Stimulated activated naive CD8-positive, alpha-beta T cell treated with anti-CD3 and anti-CD28 coated beads, Interleukin-15, Interleukin-2, amounts not matched to agents 100 ng/mL and 50 ng/mL, for 24 hours (primary cell): Measurements from ENCODE around the gene CD177.
"Not testable (repeated sequence)": the region's sequence is repeated elsewhere in the genome, so short reads cannot be mapped to it uniquely, and the experiment has no call there.

Experiments used
- H3K27ac Mint-ChIP-seq: one replicate; pipeline ENCODE4 v1.8.0; 2021; ENCODE audit warnings: mild to moderate bottlenecking, mixed read lengths
- H3K27me3 Mint-ChIP-seq: one replicate; pipeline ENCODE4 v1.8.0; 2021; ENCODE audit warnings: mixed read lengths
- H3K36me3 Mint-ChIP-seq: one replicate; pipeline ENCODE4 v1.8.0; 2021; ENCODE audit warnings: low read depth, mixed read lengths
- H3K4me1 Mint-ChIP-seq: one replicate; pipeline ENCODE4 v1.8.0; 2021; ENCODE audit warnings: low read depth, mixed read lengths
- H3K4me3 Mint-ChIP-seq: one replicate; pipeline ENCODE4 v1.8.0; 2021; ENCODE audit warnings: mild to moderate bottlenecking, mixed read lengths
- H3K9me3 Mint-ChIP-seq: one replicate; pipeline ENCODE4 v1.8.0; 2021; ENCODE audit warnings: mixed read lengths

Gene CD177

GRCh38 chr19:43351998-43352746 is 1.3 kb upstream of the CD177 start:
- H3K4me3 Mint-ChIP-seq: no peak overlapping the region
- no peaks in the 10 kb centered on the region for H3K27me3 Mint-ChIP-seq
- no peak overlapping the region for H3K27ac Mint-ChIP-seq
- no peaks in the 10 kb centered on the region for H3K9me3 Mint-ChIP-seq
- H3K36me3 Mint-ChIP-seq: no peaks in the 10 kb centered on the region
- no peaks in the 10 kb centered on the region for H3K4me1 Mint-ChIP-seq

- Mint-ChIP-seq H3K9me3 (no peaks in the 10 kb centered on the region), H3K4me3 (no peak overlapping the region), H3K27me3 (no peaks in the 10 kb centered on the region), H3K4me1 (no peaks in the 10 kb centered on the region), H3K36me3 (no peaks in the 10 kb centered on the region), H3K27ac (no peak overlapping the region)
Measured at GRCh38 chr19:43354305-43354627, 780 bp downstream of the CD177 start.

- H3K27ac Mint-ChIP-seq, H3K4me3 Mint-ChIP-seq, H3K9me3 Mint-ChIP-seq, H3K36me3 Mint-ChIP-seq, H3K27me3 Mint-ChIP-seq, H3K4me1 Mint-ChIP-seq: not testable (repeated sequence)
Measured at GRCh38 chr19:43356749-43357148, 3.3 kb downstream of the CD177 start.

- no peak overlapping the region for H3K27ac Mint-ChIP-seq
- peaks cover 4% of the 10 kb centered on the region for H3K27me3 Mint-ChIP-seq
- H3K4me3 Mint-ChIP-seq: no peak overlapping the region
- no peaks in the 10 kb centered on the region for H3K4me1 Mint-ChIP-seq
- no peaks in the 10 kb centered on the region for H3K36me3 Mint-ChIP-seq
- no peaks in the 10 kb centered on the region for H3K9me3 Mint-ChIP-seq
Measured at GRCh38 chr19:43362179-43362578, 8.7 kb downstream of the CD177 start.

DNA sequence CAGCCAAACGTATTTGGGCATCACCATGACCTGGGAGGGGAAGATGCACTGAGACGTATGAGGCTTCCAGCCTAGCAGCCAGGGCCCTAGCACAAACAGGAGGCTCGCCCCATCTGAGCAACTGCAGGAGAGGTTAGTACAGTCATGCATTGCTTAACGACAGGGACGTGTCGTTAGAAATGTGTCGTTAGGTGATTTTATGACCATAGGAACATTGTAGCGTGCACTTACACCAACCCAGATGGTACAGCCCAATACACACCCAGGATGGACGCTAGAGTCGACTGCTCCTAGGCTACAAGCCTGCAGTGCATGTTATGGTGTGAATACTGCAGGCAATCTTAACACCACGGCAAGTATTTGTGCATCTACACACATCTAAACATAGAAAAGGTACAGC is 9.3 kb downstream of the CD177 start:
- H3K27ac Mint-ChIP-seq: no peak overlapping the region
- H3K27me3 Mint-ChIP-seq: peaks cover 4% of the 10 kb centered on the region
- no peaks in the 10 kb centered on the region for H3K4me1 Mint-ChIP-seq
- H3K9me3 Mint-ChIP-seq: no peaks in the 10 kb centered on the region
- H3K4me3 Mint-ChIP-seq: no peak overlapping the region
- H3K36me3 Mint-ChIP-seq: no peaks in the 10 kb centered on the region

GRCh38 chr19:43365677-43366076 is 12.2 kb downstream of the CD177 start:
- not testable (repeated sequence) for H3K27me3 Mint-ChIP-seq, H3K4me3 Mint-ChIP-seq, H3K36me3 Mint-ChIP-seq, H3K4me1 Mint-ChIP-seq, H3K27ac Mint-ChIP-seq, H3K9me3 Mint-ChIP-seq

DNA sequence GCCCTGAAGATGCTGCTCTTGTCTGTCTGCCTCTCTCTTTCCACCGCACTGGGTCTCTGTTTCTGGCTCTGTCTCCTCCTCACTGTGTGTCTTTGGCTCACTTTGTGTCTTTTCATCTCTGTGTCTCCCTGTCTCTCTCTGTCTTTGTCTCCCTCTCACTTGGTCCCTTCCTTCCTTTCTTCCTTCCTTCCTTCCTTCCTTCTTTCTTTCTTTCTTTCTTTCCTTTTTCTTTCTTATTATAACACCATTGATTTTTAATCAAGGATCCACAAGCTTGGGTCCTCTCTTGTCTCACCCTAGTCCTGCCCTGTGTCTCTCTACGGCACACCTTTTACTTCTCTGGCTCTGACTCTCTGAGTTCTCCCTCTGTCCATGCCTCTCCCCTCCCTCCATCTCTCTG is 14.3 kb downstream of the CD177 start:
- Mint-ChIP-seq H3K4me1 (no peaks in the 10 kb centered on the region), H3K27ac (no peak overlapping the region), H3K27me3 (peaks cover 6% of the 10 kb centered on the region), H3K4me3 (no peak overlapping the region), H3K36me3 (no peaks in the 10 kb centered on the region), H3K9me3 (no peaks in the 10 kb centered on the region)

DNA sequence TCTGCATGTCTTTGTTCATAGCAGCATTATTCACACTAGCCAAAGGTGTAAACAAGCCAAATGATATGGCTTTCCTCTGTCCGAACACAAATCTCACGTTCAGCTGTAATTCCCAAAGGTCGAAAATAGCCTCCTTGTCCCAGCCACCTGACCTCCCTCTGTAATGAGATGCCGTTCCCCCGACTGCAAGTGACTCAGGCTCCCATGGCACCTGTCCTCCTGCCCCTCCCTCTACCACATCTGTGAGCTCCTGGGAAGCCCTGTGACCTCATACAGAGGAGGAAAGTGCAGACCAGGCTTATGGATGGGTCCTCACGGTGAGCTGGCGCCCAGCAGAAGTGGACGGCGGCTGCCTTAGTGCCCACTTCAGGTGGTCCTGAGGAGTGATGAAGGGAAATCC is 15.4 kb downstream of the CD177 start:
- H3K27me3 Mint-ChIP-seq, H3K4me1 Mint-ChIP-seq: not testable (repeated sequence)

GRCh38 chr19:43371909-43372308 is 18.4 kb downstream of the CD177 start:
- no peaks in the 10 kb centered on the region for H3K9me3 Mint-ChIP-seq
- peaks cover 6% of the 10 kb centered on the region for H3K27me3 Mint-ChIP-seq
- no peak overlapping the region for H3K4me3 Mint-ChIP-seq
- no peaks in the 10 kb centered on the region for H3K4me1 Mint-ChIP-seq
- H3K27ac Mint-ChIP-seq: no peak overlapping the region
- H3K36me3 Mint-ChIP-seq: no peaks in the 10 kb centered on the region

More for the DNA sequence above, 15.4 kb downstream of the CD177 start:
- not testable (repeated sequence) for H3K4me3 Mint-ChIP-seq, H3K9me3 Mint-ChIP-seq, H3K27ac Mint-ChIP-seq, H3K36me3 Mint-ChIP-seq

GRCh38 chr19:43372462-43372861 is 19.0 kb downstream of the CD177 start:
- Mint-ChIP-seq H3K27me3 (peaks cover 6% of the 10 kb centered on the region), H3K4me1 (no peaks in the 10 kb centered on the region), H3K4me3 (no peak overlapping the region), H3K27ac (no peak overlapping the region), H3K36me3 (no peaks in the 10 kb centered on the region), H3K9me3 (no peaks in the 10 kb centered on the region)

DNA sequence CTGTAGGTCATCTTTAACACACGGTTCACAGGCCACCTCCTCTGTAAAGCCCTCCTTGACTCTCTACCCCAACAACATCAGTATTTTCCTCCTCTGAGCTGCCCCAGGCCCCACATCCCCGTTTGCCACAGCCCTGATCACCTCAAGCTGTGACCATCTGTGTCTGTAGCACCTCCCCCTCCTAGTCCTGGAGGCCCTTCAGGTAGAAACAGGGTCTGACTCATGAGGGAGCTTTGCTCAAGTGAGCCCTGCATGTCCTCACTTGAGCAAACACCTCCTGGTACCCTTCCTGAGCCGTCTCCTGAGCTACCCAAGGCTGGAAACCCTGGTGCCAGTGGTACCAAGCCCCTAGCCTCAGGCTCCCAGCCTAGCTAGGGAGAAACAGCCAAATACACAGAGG is 24.1 kb downstream of the CD177 start:
- not testable (repeated sequence) for H3K4me3 Mint-ChIP-seq, H3K9me3 Mint-ChIP-seq, H3K27me3 Mint-ChIP-seq, H3K4me1 Mint-ChIP-seq, H3K36me3 Mint-ChIP-seq, H3K27ac Mint-ChIP-seq

DNA sequence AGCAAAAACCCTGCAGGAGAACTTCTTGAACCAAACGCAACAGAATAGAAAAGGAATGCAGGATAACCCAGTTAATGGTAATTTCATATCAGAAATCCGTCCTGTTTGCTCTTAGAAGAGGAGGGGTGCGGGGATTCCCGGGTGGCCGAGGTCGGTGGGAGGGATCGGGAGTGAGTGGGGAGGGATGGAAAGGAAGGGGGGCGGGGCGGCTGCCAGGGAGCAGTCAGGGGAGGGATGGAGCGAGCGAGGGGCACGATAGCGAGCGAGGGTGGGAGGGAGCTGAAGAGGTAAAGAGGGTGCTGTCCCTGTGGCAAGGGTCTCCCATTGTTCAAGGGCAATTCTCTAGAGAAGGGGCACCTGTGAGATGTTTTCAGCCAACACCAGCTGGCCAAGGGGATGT is 26.5 kb downstream of the CD177 start:
- H3K36me3 Mint-ChIP-seq: no peaks in the 10 kb centered on the region
- H3K27me3 Mint-ChIP-seq: peaks cover 6% of the 10 kb centered on the region
- no peak overlapping the region for H3K27ac Mint-ChIP-seq
- no peaks in the 10 kb centered on the region for H3K9me3 Mint-ChIP-seq
- H3K4me3 Mint-ChIP-seq: no peak overlapping the region
- no peaks in the 10 kb centered on the region for H3K4me1 Mint-ChIP-seq

DNA sequence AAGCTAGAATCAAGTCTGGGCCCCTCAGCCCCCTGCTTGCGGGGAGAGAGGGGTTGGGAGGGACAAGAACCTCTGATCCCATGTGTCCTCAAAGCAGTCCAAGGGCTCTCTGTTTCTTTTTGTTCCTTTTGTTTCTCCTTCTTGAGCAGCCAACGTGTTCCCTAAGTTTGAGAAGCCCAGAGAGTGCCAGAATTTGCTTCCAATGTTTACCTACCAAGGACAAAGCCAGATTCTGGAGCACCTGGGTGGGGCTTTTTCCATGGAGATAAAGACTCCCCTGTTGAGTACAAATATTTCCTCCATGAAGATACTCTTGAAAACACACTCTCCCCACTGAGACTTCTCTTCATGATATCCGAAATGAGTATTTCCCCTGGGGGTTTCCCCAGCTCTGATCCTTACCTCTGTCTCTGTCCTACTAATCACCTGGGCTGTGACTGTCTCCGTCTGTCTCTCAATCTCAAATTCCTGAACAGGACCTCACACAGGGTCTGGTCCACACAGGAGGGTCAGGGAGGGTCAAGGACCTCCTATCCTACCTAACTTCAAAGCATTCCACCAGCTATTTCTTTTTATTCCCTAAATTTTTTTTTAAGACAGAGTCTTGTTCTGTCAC is 27.4 kb downstream of the CD177 start:
- Mint-ChIP-seq H3K4me3 (no peak overlapping the region), H3K27ac (no peak overlapping the region), H3K4me1 (no peaks in the 10 kb centered on the region), H3K9me3 (no peaks in the 10 kb centered on the region), H3K36me3 (no peaks in the 10 kb centered on the region), H3K27me3 (peaks cover 6% of the 10 kb centered on the region)

GRCh38 chr19:43382586-43383216 is 29.2 kb downstream of the CD177 start:
- H3K27me3 Mint-ChIP-seq, H3K4me3 Mint-ChIP-seq, H3K36me3 Mint-ChIP-seq, H3K4me1 Mint-ChIP-seq, H3K9me3 Mint-ChIP-seq, H3K27ac Mint-ChIP-seq: not testable (repeated sequence)

GRCh38 chr19:43383254-43383653 is 29.8 kb downstream of the CD177 start:
- H3K9me3 Mint-ChIP-seq, H3K4me3 Mint-ChIP-seq, H3K27me3 Mint-ChIP-seq, H3K4me1 Mint-ChIP-seq, H3K27ac Mint-ChIP-seq, H3K36me3 Mint-ChIP-seq: not testable (repeated sequence)

DNA sequence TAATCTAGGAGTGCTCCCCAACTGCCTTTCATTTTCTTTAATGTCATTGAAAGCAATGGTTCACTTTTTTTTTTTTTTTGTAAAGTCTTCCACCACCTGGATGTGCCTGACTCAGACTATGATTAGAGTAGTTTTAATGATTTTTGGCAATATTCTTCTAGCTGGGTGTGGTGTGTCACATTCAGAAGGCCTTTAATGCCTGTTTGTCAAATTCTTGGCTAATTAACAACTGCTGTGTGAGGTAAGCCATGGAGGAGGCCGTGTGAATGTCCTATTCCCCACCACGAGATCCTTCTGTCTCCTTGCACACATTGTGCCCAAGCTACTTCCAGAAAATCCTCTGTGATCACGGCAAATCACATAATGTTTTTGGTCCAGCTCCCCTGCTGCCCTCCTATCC is 30.3 kb downstream of the CD177 start:
- not testable (repeated sequence) for H3K9me3 Mint-ChIP-seq, H3K36me3 Mint-ChIP-seq, H3K27me3 Mint-ChIP-seq, H3K27ac Mint-ChIP-seq, H3K4me3 Mint-ChIP-seq, H3K4me1 Mint-ChIP-seq
